Measurements from ENCODE around the gene UBN1. TPM values are rescaled to one million over a fixed set of nuclear protein-coding genes. Genes with fewer than 3 reads are reported as not detected.
"Not testable (repeated sequence)": the region's sequence is repeated elsewhere in the genome, so short reads cannot be mapped to it uniquely, and the experiment has no call there.

Gene UBN1
- total RNA-seq, 1 experiment from 2014 or later, result 19.7 TPM

- no peak for DNase-seq (ENCODE audit: low read depth)
Observed at GRCh38 chr16:4884209-4884608, 36.9 kb downstream of the UBN1 start.

GRCh38 chr16:4884972-4885874, 37.9 kb downstream of the UBN1 start:
- DNase-seq (ENCODE audit: low read depth), result no peak

- DNase-seq (ENCODE audit: low read depth), result no peak
Observed at GRCh38 chr16:4886151-4886550, 38.9 kb downstream of the UBN1 start.

GRCh38 chr16:4888428-4889135, 41.3 kb downstream of the UBN1 start:
- no peak for DNase-seq (ENCODE audit: low read depth)

- DNase-seq (ENCODE audit: low read depth), result no peak
Observed at GRCh38 chr16:4890026-4890425, 42.7 kb downstream of the UBN1 start.

- DNase-seq (ENCODE audit: low read depth), result no peak
Observed at GRCh38 chr16:4890686-4891085, 43.4 kb downstream of the UBN1 start.

GRCh38 chr16:4891097-4891885, 44.0 kb downstream of the UBN1 start:
- no peak for DNase-seq (ENCODE audit: low read depth)

GRCh38 chr16:4891886-4892216, 44.6 kb downstream of the UBN1 start:
- DNase-seq (ENCODE audit: low read depth), result no peak

DNA sequence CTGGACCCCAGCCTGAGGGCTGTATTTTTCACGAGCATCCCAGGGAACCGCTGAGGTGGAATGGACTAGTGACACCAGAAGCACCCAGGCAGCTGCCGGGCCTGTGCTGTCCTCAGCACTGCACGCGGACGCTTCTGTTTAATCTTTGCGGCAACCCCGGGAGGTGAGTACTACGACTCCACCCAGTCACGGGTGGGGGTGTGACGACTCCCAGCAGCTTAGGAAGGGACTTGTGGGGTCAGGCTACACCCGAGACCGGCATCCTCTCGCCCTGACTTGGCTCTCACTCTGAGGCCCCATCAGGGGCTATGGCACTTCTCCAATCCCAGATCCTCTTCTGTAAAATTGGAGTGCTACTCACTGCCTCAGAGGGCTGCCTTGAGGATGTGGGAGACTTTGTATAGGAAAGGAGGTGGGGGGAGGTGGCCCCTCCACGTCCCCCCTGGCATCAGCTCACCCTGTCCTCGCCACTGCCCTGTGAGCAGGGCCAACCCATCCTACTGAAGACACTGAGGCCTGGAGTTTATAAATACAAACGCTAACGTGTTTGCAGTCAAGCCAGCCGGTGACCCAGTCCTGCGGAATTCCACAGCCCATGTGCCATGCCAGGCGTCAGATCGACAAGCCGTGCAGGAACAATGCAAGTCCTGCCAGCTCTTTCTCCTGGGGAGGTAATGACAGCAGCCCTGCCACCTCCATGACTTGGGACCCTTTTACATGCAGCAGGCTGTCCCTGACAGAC, 45.3 kb downstream of the UBN1 start:
- DNase-seq (ENCODE audit: low read depth), result no peak

DNA sequence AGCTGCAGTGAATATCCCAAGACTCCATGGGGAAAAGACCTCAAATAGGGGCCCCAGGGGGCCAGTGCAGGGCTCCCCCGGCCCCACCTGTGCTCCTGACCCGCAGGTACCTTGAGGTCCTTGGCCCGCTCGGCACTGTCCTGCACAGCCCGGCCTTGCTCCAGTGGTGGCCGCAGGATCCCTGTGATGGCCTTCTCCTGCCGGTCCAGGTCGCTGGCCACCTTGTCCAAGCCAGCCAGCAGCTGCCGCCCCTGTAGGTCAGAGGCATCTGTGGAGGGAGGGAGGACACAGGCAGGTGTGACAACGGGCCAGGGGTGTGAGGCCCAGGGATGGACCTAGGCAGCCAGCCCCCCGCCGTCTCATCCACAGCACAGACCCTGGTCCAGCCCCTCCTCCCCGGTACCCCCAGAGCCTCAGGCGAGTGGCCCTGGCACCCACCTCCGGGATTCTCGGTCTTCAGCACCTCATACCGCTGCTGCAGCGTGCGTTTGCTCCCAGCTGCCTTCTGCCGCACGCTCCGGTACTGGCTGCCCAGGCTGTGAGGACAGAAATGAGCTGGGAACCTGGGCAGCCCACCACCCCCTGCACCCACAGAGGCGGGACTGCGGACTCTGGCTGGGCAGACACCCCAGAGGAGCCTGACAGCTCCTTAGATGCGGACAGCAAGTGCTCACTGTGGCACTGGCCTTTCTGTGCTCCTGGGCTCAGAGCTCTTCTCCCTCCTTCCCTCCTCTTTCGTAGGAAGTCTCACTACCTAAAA, 46.0 kb downstream of the UBN1 start:
- no peak for DNase-seq (ENCODE audit: low read depth)

DNA sequence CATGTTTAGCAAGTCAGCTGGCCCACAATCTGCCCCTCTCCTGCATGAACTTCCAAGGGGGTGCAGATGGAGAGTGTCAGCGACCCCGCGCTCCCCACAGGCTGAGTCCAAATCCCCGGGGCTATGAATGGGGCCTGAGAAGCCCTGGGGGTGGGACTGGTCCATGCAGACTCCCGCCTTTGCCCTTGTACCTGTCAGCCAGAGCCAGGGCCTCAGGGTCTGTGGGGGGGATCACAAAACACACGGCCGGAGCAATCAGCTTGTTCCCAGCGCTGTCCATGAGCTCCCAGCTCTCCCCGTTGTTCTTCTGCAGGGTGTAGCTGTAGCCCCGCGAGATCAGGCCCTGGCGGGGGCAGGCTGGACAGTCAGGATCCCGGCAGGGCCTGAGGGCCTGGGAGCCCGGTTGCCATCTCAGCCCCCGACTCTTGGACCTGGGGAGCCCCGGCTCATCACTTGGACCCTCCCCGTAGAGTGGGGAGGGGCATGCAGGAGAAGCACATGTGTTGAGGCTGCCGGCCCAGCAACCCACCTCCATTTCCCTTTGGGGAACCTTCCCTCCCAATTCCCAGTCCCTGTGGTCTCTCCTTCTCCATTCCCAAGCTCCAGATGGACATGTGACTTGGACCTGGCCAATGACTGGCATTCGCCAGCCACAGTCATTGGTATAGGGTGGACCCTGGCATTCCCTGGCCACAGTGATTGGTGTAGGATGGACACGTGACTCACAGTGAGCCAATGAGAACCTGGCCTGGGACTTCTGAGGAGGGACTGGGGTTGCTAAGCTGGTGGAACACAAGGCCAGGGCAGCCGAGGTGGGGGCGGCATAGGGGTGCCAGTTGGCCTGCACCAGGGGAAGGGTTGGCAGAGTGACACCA, 47.2 kb downstream of the UBN1 start:
- DNase-seq (ENCODE audit: low read depth), result peak; percentile 26

DNA sequence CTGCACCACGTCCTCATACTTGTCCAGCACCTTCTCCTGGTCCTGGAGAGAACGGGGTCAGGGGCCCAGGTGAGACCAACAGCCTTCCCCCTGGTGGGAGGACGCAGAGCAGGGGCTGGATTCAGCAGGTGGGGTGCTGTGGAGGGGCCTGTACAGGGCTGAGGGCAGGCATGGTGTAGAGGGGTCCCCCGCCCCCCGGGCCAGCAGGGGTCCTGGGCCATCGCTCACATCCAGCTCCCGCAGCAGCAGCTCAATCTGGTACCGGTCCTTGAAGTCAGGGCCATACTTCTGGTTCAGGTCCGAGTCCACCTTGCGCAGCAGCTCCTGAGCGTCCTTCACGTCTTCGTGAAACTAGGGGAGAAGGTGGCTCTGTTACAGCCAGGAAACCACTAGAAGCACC, 48.1 kb downstream of the UBN1 start:
- DNase-seq (ENCODE audit: low read depth), result no peak

- not testable (repeated sequence) for DNase-seq (ENCODE audit: low read depth)
Observed at GRCh38 chr16:4896761-4897160, 49.5 kb downstream of the UBN1 start.

DNA sequence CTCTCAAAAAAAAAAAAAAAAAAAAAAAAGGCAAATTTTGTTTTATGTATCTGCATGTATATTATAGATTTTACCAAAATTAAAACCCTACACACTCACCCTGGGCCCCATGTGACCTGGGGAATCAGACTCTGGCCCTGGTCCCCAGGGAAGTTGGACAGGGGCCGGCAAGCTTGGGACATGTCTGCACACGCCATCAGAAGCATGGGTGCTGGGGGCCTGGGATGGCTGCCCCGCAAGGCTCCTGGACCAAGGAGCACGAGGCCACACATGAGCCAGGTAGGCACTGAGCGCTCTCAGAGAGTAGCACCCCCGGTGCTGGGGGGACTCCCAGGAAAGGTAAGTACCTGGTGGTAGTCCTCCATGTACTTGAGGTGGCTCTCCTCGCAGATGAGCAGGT, 50.0 kb downstream of the UBN1 start:
- DNase-seq (ENCODE audit: low read depth), result no peak

DNA sequence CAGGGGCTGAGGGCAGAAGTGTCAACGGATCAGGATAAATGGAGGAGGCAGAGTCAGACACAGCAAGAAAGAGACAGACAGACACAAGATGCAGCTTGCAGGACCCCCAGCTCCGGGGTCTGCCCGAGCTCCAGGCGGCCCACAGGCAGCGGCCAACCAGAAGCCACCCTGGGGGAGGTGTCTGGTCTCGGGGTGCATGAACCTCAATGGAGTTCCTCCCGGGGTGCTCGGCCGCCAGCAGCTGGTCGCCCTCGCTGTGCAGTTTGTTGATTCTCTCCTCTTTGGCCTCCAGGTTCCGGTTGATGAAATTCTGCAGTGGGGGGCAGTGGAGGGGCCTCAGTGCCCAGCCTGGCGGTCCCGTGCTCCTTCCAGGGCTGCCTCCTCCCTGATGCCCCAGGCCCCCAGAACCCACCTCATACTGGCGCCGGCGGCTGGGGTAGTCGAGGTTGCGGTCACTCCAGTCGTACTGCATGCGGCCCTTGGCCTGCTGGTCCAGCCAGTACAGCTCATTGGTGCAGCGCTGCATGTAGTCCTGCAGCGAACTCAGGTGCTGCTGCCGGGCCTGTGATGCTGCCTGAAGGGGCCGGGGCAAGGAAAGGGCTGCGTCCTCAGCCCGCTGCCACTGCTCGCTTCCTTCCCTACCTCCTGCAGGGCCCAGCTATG, 51.7 kb downstream of the UBN1 start:
- no peak for DNase-seq (ENCODE audit: low read depth)

DNA sequence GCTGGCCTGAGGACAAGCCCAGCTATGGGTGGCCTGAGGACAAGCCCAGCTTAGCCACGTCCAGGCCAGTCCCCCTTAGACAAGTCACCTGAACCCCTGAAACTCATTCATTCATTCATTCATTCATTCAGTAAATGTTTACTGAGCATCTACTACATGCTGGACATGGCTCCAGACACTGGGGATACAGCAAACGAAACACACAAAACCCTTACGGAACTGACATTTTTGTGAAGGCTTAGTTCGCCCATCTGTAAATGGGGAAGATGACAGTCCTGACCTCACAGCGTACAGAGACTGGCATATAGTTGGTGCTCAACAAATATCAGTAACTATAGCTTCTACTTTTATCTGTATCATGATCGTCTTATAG, 52.2 kb downstream of the UBN1 start:
- no peak for DNase-seq (ENCODE audit: low read depth)

DNA sequence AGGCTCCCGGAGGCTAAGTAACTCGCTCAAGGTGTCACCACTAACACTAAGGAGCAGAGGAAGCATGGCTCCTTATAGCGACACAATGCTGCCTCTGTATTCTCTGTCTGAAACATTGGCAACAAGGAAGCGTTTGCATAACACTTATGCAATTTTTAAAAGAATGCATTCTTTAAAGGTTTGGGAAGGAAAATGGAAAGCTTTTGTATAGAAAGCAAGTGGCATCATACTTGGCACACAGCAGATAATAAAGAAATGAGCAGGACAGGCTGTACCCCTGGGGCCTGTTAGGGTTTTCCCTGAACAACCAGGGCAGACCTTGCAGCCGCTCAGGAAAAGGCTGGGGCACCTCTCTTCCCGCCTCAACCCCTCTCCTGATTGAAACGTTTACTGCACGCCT, 52.8 kb downstream of the UBN1 start:
- DNase-seq (ENCODE audit: low read depth), result no peak

DNA sequence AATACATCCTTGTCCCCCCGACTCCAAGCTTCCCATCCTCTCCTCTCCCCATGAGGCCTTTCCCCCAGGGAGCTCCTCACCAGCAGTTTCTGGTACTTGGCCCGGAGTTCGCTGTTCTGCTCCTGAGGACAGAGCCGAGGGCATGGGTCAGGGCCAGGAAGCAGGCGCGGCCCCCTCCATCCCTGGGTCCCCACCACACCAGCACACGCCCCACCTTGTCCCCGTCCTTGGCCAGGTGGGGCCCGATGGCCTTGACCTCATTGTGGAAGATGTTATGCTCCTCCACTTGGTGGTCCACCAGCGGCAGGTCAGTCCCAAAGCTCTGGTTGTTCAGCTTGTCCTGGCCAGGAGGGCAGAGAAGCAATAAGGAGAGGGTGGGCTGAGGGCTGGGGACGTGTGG, 53.5 kb downstream of the UBN1 start:
- DNase-seq (ENCODE audit: low read depth), result no peak

DNA sequence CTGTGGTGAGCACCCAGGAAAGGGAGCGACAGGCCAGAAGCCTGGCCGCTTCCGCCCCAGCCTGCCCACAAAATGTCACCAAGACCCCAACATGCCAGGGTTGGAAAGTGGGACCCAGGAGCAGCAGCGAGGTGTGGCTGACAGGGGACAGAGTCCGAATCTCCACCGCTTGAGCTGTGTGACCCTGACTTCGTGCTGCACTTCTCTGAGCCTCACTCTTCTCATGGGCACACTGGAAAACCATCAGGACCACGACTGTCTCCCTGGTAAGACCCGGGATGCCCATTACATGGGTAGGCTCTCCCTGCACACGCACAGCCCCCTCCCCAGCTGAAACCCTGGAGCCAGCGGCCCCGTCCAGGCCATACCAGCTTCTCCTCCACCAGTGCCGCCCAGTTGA, 54.8 kb downstream of the UBN1 start:
- DNase-seq (ENCODE audit: low read depth), result no peak

Data from RPMI7951 (cell line).